Measurements from ENCODE around the gene BPIFA1. TPM values are rescaled to one million over a fixed set of nuclear protein-coding genes. Genes with fewer than 3 reads are reported as not detected.

BPIFA1 gene
- polyA plus RNA-seq, 3 donors = not detected

DNA sequence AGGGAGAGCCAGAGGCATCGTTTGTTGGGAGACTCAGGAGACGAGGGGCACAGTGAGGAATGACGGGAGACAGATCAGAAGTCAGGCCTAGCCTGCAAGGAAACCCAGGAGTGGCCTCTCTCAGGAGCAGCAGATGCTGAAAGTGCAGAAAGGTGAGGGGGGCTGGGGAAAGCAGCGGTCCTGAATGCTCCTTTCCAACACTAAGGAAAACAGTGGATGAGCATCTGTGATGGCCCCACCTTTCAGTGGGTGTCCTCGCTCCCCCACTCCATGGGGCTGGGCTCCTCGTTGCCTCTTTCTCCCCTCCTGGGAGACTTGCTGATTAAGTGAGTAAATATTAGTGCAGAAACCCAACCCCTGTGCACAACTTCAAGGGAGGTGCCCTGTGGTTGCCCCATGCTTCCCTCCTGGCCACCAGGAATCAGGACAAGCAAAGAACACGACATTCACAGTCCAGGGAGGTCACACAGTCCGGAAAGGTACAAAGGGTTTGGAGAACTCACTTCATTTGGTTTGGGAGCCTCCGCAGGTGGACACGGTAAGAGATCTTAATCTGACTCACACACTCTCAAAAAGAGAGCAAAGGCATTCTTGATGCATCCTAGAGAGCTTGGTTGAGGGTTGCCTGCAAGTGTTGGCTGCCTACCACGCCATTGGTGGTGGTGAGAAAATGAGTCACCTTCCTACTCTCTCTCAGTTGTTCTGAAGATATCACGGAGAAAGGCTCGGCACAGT is 37.5 kb downstream of the BPIFA1 start:
- Mint-ChIP-seq H3K36me3 (no peaks in the 10 kb centered on the region), H3K4me1 (peaks cover 23% of the 10 kb centered on the region), H3K27me3 (ENCODE audit: low read depth in 3 of 3) (peaks cover 0 to 15% (median 2%) of the 10 kb centered on the region in 3 donors), H3K4me3 (no peak overlapping the region), H3K27ac (peak overlapping the region in 2 of 7 donors; percentile 6 to 27), H3K9me3 (peaks cover 0 to 1% (median 0%) of the 10 kb centered on the region in 7 donors)
- Histone ChIP-seq H3K27ac (ENCODE audit: low read depth in 1 of 2, low read length in 2 of 2) (no peak overlapping the region), H3K9me3 (replicated peaks in 1 of 2; ENCODE audit: control insufficient read depth in 1 of 2, insufficient read depth in 1 of 2, low read length in 2 of 2) (no peaks in the 10 kb centered on the region), H3K79me2 (ENCODE audit: insufficient read depth, low read length) (no peaks in the 10 kb centered on the region), H4K20me1 (ENCODE audit: insufficient read depth, low read length) (no peaks in the 10 kb centered on the region), H3K4me1 (ENCODE audit: control insufficient read depth in 1 of 2, insufficient read depth in 2 of 2, low read length in 2 of 2) (peaks cover 12 to 15% of the 10 kb centered on the region in 2 donors), H3K4me3 (replicated peaks in 1 of 3; ENCODE audit: low read depth in 2 of 3, low read length in 3 of 3) (no peak overlapping the region), H3K36me3 (replicated peaks in 1 of 2; ENCODE audit: control insufficient read depth in 1 of 2, insufficient read depth in 2 of 2, low read length in 2 of 2) (no peaks in the 10 kb centered on the region), H3K4me2 (replicated peaks; ENCODE audit: extremely low read depth, low read length, poor library complexity, severe bottlenecking) (no peak overlapping the region), H3K9ac (ENCODE audit: insufficient read depth, low read length, poor library complexity, severe bottlenecking) (no peak overlapping the region), H3K27me3 (ENCODE audit: control insufficient read depth in 2 of 2, insufficient read depth in 2 of 2, low read length in 2 of 2) (no peaks in the 10 kb centered on the region), H2AFZ (ENCODE audit: insufficient read depth, low read depth, low read length, poor library complexity, severe bottlenecking) (no peak overlapping the region)
- no peak for TF ChIP-seq CTCF (IDR thresholded peaks at IDR 0.05)
- intact Hi-C loops (cut with micrococcal nuclease) = no loop called here
- 70% methylated on average over 2 of the region's 13 CpGs for WGBS (ENCODE audit: insufficient coverage)
- DNase-seq = no peak

DNA sequence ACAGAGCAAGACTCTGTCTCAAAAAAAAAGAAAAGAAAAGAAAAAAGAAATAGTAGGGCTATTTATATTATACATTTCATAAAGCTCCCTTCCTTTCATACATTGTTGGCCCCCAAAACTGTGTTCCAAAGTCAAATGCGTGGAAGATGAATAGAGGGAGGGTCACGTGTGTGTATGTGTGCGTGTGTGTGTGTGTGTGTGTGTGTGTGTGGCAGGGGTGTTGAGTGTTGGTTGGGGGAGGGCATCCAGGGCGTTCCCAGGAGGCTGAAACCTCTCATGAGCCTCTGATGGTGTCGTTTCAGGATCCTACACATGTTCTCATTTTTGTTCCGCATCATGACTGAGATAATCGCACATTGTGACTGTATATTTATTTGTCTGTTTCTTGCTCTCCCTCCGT is 39.4 kb downstream of the BPIFA1 start:
- Mint-ChIP-seq H3K27me3 (ENCODE audit: low read depth in 3 of 3) (peaks cover 2 to 15% (median 2%) of the 10 kb centered on the region in 3 donors), H3K27ac (peak overlapping the region in 1 of 7 donors; percentile 59), H3K9me3 (peaks cover 0 to 1% (median 0%) of the 10 kb centered on the region in 7 donors), H3K4me1 (peaks cover 10% of the 10 kb centered on the region), H3K36me3 (no peaks in the 10 kb centered on the region), H3K4me3 (no peak overlapping the region)
- H3K4me2 ChIP-seq (replicated peaks; ENCODE audit: extremely low read depth, low read length, poor library complexity, severe bottlenecking) = no peak overlapping the region
- no peaks in the 10 kb centered on the region for H3K79me2 ChIP-seq (ENCODE audit: insufficient read depth, low read length)
- H3K36me3 ChIP-seq (replicated peaks in 1 of 2; ENCODE audit: control insufficient read depth in 1 of 2, insufficient read depth in 2 of 2, low read length in 2 of 2) = no peaks in the 10 kb centered on the region
- no peak overlapping the region for H3K9ac ChIP-seq (ENCODE audit: insufficient read depth, low read length, poor library complexity, severe bottlenecking)
- intact Hi-C loops (cut with micrococcal nuclease) = no loop called here
- no peak for DNase-seq
- WGBS (ENCODE audit: insufficient coverage) = 91% methylated on average over 7 of the region's 8 CpGs
- no peak overlapping the region for H2AFZ ChIP-seq (ENCODE audit: insufficient read depth, low read depth, low read length, poor library complexity, severe bottlenecking)
- H3K4me3 ChIP-seq (replicated peaks in 1 of 3; ENCODE audit: low read depth in 2 of 3, low read length in 3 of 3) = no peak overlapping the region
- H3K4me1 ChIP-seq (ENCODE audit: control insufficient read depth in 1 of 2, insufficient read depth in 2 of 2, low read length in 2 of 2) = peaks cover 0 to 4% of the 10 kb centered on the region in 2 donors
- H4K20me1 ChIP-seq (ENCODE audit: insufficient read depth, low read length) = no peaks in the 10 kb centered on the region
- no peaks in the 10 kb centered on the region for H3K9me3 ChIP-seq (replicated peaks in 1 of 2; ENCODE audit: control insufficient read depth in 1 of 2, insufficient read depth in 1 of 2, low read length in 2 of 2)
- no peak for TF ChIP-seq CTCF (IDR thresholded peaks at IDR 0.05)
- no peaks in the 10 kb centered on the region for H3K27me3 ChIP-seq (ENCODE audit: control insufficient read depth in 2 of 2, insufficient read depth in 2 of 2, low read length in 2 of 2)
- H3K27ac ChIP-seq (ENCODE audit: low read depth in 1 of 2, low read length in 2 of 2) = no peak overlapping the region

Data from CD14-positive monocyte (primary cell).